K562 (cell line): ENCODE data around the gene PARP1. TPM values are rescaled to one million over a fixed set of nuclear protein-coding genes. Genes with fewer than 3 reads are reported as not detected.

Source experiments
- ATAC-seq: fragments of 200-7000 bp; cut with Tn5 transposase; 3 replicates; pipeline ENCODE4 v1.9.1; 2020; ENCODE audit warnings: moderate library complexity
- BruUV-seq: library from RNA; stranded (reverse); fragments of 400-500 nt; replicated peaks from 2 replicates; lab custom pipeline; 2021; lab: Mats Ljungman, UMichigan
- CTCF ChIA-PET: fragments of 300-600 bp; formaldehyde crosslinking; extraction: SDS; loops from one replicate; lab custom pipeline; 2021; ENCODE audit warnings: low intra/inter-chr PET ratio; lab: Yijun Ruan, JAX
- POLR2A ChIA-PET: fragments of 300-600, 350-650 bp; sonication (Branson Sonifier 250); formaldehyde crosslinking; extraction: SDS; loops from one replicate; lab custom pipeline; 2021; ENCODE audit warnings: antibody characterized with exemption, inconsistent platforms; lab: Yijun Ruan, JAX
- DNase-seq, 4 experiments: peaks; one replicate each; pipeline versions ENCODE4 v3.0.0 to v3.0.0-alpha.2; 2011 to 2018; ENCODE audit warnings: low spot score in 3 of 4, mixed read lengths in 3 of 4; ENCODE audit errors: extremely low read depth in 1 of 4
- FAIRE-seq: peaks from 2 replicates; lab custom pipeline; 2011; peaks lifted over from hg19 to GRCh38; lab: Jason Lieb, UNC
- H2AFZ ChIP-seq: 2 replicates; pipeline ENCODE4 v1.6.0; 2011; ENCODE audit warnings: low read depth, low read length, control low read depth, inconsistent platforms
- H3K27ac ChIP-seq: fragments of 200-600 bp; 3 replicates; pipeline ENCODE4 v1.8.0; 2011; ENCODE audit warnings: low read depth, mild to moderate bottlenecking, control low read depth, inconsistent platforms, low read length, moderate library complexity, mixed read lengths; ENCODE audit errors: extremely low read depth
- H3K27me3 ChIP-seq, 2 experiments: fragments of 300-600 bp in 1 of 2; 2 replicates in 1 of 2; 3 replicates in 1 of 2; pipeline versions ENCODE4 v1.6.0 to v1.8.0; 2011; ENCODE audit warnings: inconsistent platforms in 2 of 2, low read length in 2 of 2, mild to moderate bottlenecking in 1 of 2, mixed read lengths in 1 of 2, moderate library complexity in 1 of 2; ENCODE audit not compliant: control insufficient read depth in 2 of 2, insufficient read depth in 2 of 2
- H3K36me3 ChIP-seq: fragments of 300-600 bp; 3 replicates; pipeline ENCODE4 v1.8.0; 2011; ENCODE audit warnings: mild to moderate bottlenecking, low read length, inconsistent platforms; ENCODE audit not compliant: control insufficient read depth, insufficient read depth
- H3K4me1 ChIP-seq, 2 experiments: fragments of 200-600 bp in 1 of 2; replicated peaks in 1 of 2; 2 replicates in 1 of 2; 3 replicates in 1 of 2; pipeline versions ENCODE4 v1.5.1 to v1.8.0; 2011; ENCODE audit warnings: inconsistent platforms in 2 of 2, low read length in 2 of 2, mild to moderate bottlenecking in 1 of 2, mixed read lengths in 1 of 2, moderate library complexity in 1 of 2; ENCODE audit not compliant: control insufficient read depth in 2 of 2, insufficient read depth in 2 of 2
- H3K4me2 ChIP-seq: 2 replicates; pipeline ENCODE4 v1.6.1; 2011; ENCODE audit warnings: low read length, control low read depth, inconsistent platforms, mixed read lengths; ENCODE audit not compliant: insufficient read depth
- H3K4me3 ChIP-seq: fragments of 200-600 bp; sonication (generic), shearing (Covaris generic); 2 replicates; pipeline ENCODE4 v1.5.1; 2016; ENCODE audit warnings: control low read depth, inconsistent platforms
- H3K79me2 ChIP-seq: fragments of 200-600 bp; 3 replicates; pipeline ENCODE4 v1.8.0; 2011; ENCODE audit warnings: low read length, inconsistent platforms; ENCODE audit not compliant: control insufficient read depth, insufficient read depth
- H3K9ac ChIP-seq, 2 experiments: 2 replicates each; pipeline versions ENCODE4 v1.6.0 to v1.6.1; 2011; ENCODE audit warnings: low read depth in 2 of 2, low read length in 2 of 2, control low read depth in 1 of 2, inconsistent platforms in 1 of 2, mild to moderate bottlenecking in 1 of 2, mixed read lengths in 1 of 2; ENCODE audit not compliant: insufficient read depth in 1 of 2
- H3K9me1 ChIP-seq: one replicate; pipeline ENCODE4 v1.6.0; 2011; ENCODE audit warnings: inconsistent platforms, mild to moderate bottlenecking, low read length, moderate library complexity; ENCODE audit not compliant: control insufficient read depth, insufficient read depth
- H3K9me3 ChIP-seq: replicated peaks from 2 replicates; pipeline ENCODE4 v1.5.1; 2011; ENCODE audit warnings: low read depth, low read length, inconsistent platforms; ENCODE audit not compliant: control insufficient read depth, insufficient read depth
- H4K20me1 ChIP-seq: replicated peaks from 2 replicates; pipeline ENCODE4 v1.6.1; 2011; ENCODE audit warnings: low read length, inconsistent platforms, mixed read lengths; ENCODE audit not compliant: control insufficient read depth, insufficient read depth
- CBFA2T3 ChIP-seq: fragments of 450-650 bp; IDR thresholded peaks from 2 replicates; pipeline ENCODE4 v1.6.1; 2017
- KDM1A ChIP-seq, 2 experiments: fragments of 450-650 bp; IDR thresholded peaks; 2 replicates each; pipeline ENCODE4 v1.6.1; 2016; ENCODE audit warnings: mild to moderate bottlenecking in 2 of 2
- RCOR1 ChIP-seq, 2 experiments: IDR thresholded peaks; 2 replicates each; pipeline ENCODE4 v1.6.1; 2012; ENCODE audit warnings: low read depth in 2 of 2, low read length in 2 of 2, borderline replicate concordance in 1 of 2, improper control_type of control experiment in 1 of 2
- TAL1 ChIP-seq: fragments of 450-650 bp; IDR thresholded peaks from 2 replicates; pipeline ENCODE4 v1.6.1; 2016; ENCODE audit warnings: mild to moderate bottlenecking
- TSHZ1 ChIP-seq: fragments of 250-450 bp; sonication (Bioruptor Pico); IDR thresholded peaks from 2 replicates; pipeline ENCODE4 v1.4.0; 2020; ENCODE audit warnings: mild to moderate bottlenecking, moderate library complexity
- YY1 ChIP-seq, 3 experiments: IDR thresholded peaks; 2 replicates each; pipeline ENCODE4 v1.6.1; 2011; ENCODE audit warnings: low read length in 2 of 3, mild to moderate bottlenecking in 2 of 3, moderate library complexity in 2 of 3, borderline replicate concordance in 1 of 3, control low read depth in 1 of 3, low read depth in 1 of 3; ENCODE audit not compliant: insufficient read depth in 3 of 3, insufficient replicate concordance in 2 of 3, control insufficient read depth in 1 of 3, insufficient read length in 1 of 3; ENCODE audit errors: extremely low read depth in 1 of 3
- ZNF175 ChIP-seq: fragments of 200-800 bp; sonication (Bioruptor generic); IDR thresholded peaks from 2 replicates; pipeline ENCODE4 v1.6.1; 2016; ENCODE audit warnings: low read depth, mild to moderate bottlenecking, missing genetic modification characterization, missing compliant biosample characterization
- ZNF311 ChIP-seq: fragments of 250-450 bp; sonication (Bioruptor Pico); IDR thresholded peaks from 2 replicates; pipeline ENCODE4 v1.4.0; 2020; ENCODE audit warnings: mild to moderate bottlenecking, moderate library complexity
- ZNF384 ChIP-seq: IDR thresholded peaks from 2 replicates; pipeline ENCODE4 v1.6.1; 2012; ENCODE audit warnings: low read depth, low read length, improper control_type of control experiment
- WGBS: fragments of 100-300 bp; shearing (Covaris generic); methylation state at CpG from one replicate; pipeline ENCODE4 v1.1.6; 2016; ENCODE audit warnings: low coverage, mixed read lengths; ENCODE audit not compliant: insufficient coverage; ENCODE audit errors: missing lambda C conversion rate; 5-methylcytosine and 5-hydroxymethylcytosine counted together
- in situ Hi-C: fragments of 300-500 bp; cut with MboI; formaldehyde crosslinking; loops from 4 replicates; pipeline ENCODE4 v1.15.0; 2018; ENCODE audit warnings: inconsistent platforms, mixed read lengths
- intact Hi-C: fragments of 100-400 bp; cut with micrococcal nuclease; formaldehyde crosslinking; loops from 2 replicates; pipeline ENCODE4 v1.14.2; 2022
- polyA plus RNA-seq, 8 experiments: library from polyadenylated mRNA; depleted of rRNA in 4 of 8; stranded (reverse) in 5 of 8; unstranded in 3 of 8; fragments of >200 nt; fragmentation: Nextera tagmentation in 2 of 8; fragmentation: Illumina TruSeq in 1 of 8; extraction: Ambion mirVana in 2 of 8; extraction: Trizol in 1 of 8; gene quantifications; 2 replicates each; pipeline versions ENCODE4 v1.2.1 to v1.2.3, GENCODE V29; 2011 to 2014; ENCODE audit warnings: inconsistent platforms in 1 of 8, missing spikeins in 1 of 8
- total RNA-seq, 7 experiments: library from RNA; depleted of rRNA in 6 of 7; stranded (reverse); fragments of >200 nt in 6 of 7; fragmentation: Illumina TruSeq in 2 of 7; extraction: Trizol in 2 of 7; gene quantifications; 2 replicates each; pipeline versions ENCODE4 v1.2.1 to v1.2.3, GENCODE V29; 2011 to 2021; ENCODE audit warnings: low replicate concordance in 1 of 7

Gene PARP1
- total and polyA plus RNA-seq, 9 of the 15 experiments (the other 6 are each of a cell fraction or from before 2014, with no cell fraction given) = 121 to 306 (median 250) TPM

DNA sequence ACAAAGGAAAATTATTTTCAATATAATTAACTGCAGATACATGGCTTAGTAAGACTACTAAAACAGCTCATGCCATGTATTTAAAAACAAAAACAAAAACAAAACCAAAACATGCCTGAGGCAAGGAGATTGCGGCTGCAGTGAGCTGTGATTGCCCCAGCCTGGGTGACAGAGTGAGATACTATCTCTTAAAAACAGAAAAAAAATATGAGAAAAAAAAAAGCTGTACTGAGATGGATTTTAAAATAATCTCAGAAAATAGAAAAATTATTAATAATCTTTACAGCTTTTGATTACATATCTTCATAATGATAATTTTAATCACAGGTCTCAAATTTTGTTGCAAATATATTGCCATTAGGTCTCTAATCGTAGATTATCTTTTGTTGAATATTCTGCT, 74.9 kb downstream of the PARP1 start:
- no peak for FAIRE-seq
- in situ Hi-C loops = no loop called here
- Histone ChIP-seq H3K9me3 (no peaks in the 10 kb centered on the region), H3K4me2 (peak overlapping the region; percentile 54; the same call in 1 of the 2 replicates), H3K9me1 (no peaks in the 10 kb centered on the region), H4K20me1 (no peaks in the 10 kb centered on the region), H3K4me1 (no peaks in the 10 kb centered on the region; a peak in 2 of 5 replicates), H3K27ac (no peak overlapping the region), H2AFZ (peak overlapping the region; percentile 77), H3K27me3 (no peaks in the 10 kb centered on the region), H3K9ac (no peak overlapping the region), H3K4me3 (no peak overlapping the region), H3K79me2 (no peaks in the 10 kb centered on the region), H3K36me3 (no peaks in the 10 kb centered on the region)
- no peak for ATAC-seq
- DNase-seq = no peak
- CTCF ChIA-PET = interaction anchor here (0.6 to 0.9 kb wide), 2 partner anchors 34 to 688 kb away, joined by 3 read pairs; no protein-coding TSS in a partner anchor
- intact Hi-C loops = loop anchor here (1.0 to 5.0 kb wide), 3 partner anchors 116 to 208 kb away; no protein-coding TSS in a partner anchor
- TF ChIP-seq RCOR1 (IDR thresholded peaks at IDR 0.05; ENCODE audit: borderline replicate concordance in 1 of 2, low read depth in 2 of 2, low read length in 2 of 2) (peak in 1 of 2 experiments; percentile 71; a peak in 2 of 4 replicates), ZNF384 (peak; percentile 63), TAL1 (peak; percentile 23; the same call in 1 of the 2 replicates), KDM1A (IDR thresholded peaks at IDR 0.05) (peak; percentile 52 to 60; a peak in 2 of 4 replicates), CBFA2T3 (peak; percentile 20; the same call in 1 of the 2 replicates), YY1 (IDR thresholded peaks at IDR 0.05; ENCODE audit: borderline replicate concordance in 1 of 3, control insufficient read depth in 1 of 3, extremely low read depth in 1 of 3, insufficient read depth in 3 of 3, insufficient read length in 1 of 3, insufficient replicate concordance in 2 of 3, low read depth in 1 of 3, low read length in 2 of 3) (no peak), ZNF311 (CRISPR knock-in tag) (no peak), TSHZ1 (CRISPR knock-in tag) (no peak), ZNF175 (CRISPR knock-in tag) (0 out of 2 replicates have a peak, but pooled peaks have one; percentile 42)
- POLR2A ChIA-PET = interaction anchor here (0.6 to 1.6 kb wide), 11 partner anchors 8 to 189 kb away, joined by 3 to 5 read pairs (median 4); partner anchors contain the start of gene LIN9
- BruUV-seq = no TSS peak
- WGBS = 16% methylated on average over 2 of the region's 2 CpGs
